ENCODE measurements around the gene SELPLG.

- TF ChIP-seq POLR2A (IDR thresholded peaks at IDR 0.05) (no peak), CTCF (IDR thresholded peaks at IDR 0.05) (no peak)
These were observed 11.1 kb upstream of the SELPLG start for GRCh38 chr12:108644811-108645120.

Data from Peyer's patch (tissue), 4 donors.